ENCODE data around the gene F2. TPM values are rescaled to one million over a fixed set of nuclear protein-coding genes. Genes with fewer than 3 reads are reported as not detected.

Gene F2
- total RNA-seq = not detected

DNA sequence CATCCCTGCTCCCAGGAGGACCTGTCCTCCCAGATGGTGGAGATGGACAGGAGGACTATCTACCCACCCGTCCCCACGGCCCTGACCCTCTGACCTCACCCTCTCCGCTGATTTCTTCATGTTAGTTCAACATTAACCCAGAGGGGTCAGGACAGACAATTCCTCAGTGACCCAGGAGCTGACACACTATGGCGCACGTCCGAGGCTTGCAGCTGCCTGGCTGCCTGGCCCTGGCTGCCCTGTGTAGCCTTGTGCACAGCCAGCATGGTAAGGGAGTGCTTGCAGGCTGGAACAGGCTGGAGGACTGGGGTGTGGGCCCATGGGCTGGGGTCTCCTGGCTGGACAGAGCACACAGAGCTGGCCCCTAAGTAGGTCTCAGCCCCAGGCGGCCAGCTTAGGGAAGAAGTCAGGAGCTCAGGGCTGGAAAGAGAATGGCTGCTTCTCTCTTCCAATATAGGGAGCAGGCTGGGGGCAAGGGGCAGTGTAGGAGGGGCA, at the start of gene F2:
Gene F2 (plus strand): TSS at position 166 of the 495 bp plus-strand sequence. CDS start 23 bp downstream, at position 189.

DNA sequence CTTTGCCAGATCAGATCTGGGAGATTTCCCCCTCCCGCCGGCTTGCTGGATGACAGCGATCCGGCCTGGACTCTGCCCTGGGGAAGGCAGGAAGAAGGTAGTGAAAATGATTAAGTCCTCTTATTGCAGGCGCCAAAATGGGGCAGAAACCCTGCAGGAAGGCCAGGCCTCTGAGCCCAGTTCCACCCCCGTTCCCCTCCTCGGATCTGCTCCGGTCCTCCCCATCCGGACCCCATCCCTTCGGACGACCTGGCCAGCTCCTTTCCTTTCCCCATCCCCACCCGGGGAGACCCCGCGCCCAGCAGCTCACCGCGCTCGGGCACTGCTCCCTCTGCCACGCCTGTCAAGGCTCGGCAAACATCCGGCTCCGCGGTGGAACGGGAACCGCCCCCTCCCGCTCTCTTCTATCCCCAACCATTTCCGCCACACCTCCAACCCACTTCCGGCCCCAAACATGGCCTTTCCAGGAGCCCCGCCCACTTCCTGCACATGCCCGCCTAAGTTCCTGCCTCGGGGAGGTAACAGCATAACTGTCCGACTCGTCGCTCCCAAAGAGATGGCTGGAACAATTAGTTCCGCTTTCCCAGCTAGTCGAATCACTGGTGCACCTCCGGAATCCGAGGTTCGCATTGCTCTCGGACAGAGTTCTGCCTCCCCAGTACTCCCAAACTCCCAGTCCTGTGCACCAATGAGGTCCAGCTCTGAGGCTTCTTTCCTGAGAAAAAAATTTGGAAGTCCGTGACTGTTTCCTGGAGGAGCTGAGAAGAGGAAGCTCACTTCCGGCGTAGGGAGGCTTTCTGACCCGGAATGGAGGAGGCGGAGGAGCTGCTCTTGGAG, 18.6 kb upstream of the F2 start, which contains the start of the genes ARHGAP1 and ZNF408:
Gene ARHGAP1 (minus strand): TSS at position 379 of the 837 bp plus-strand sequence. CDS start 4,512 bp downstream, outside the sequence.
Gene ZNF408 (plus strand): TSS at position 791 of the 837 bp plus-strand sequence. CDS start 17 bp downstream, at position 808.

Small RNA genes within 50 kb of the gene (small RNA-seq; reads per million reads assigned to genes)
- gene MIR5582 (5.2 to 7.7 reads per million in 2 donors), gene RF00573 (0 reads per million in 2 donors), gene SNORD67 (561 to 724 reads per million in 2 donors)

Other genes with a start within 250 kb of the F2 start
- 10 to 100 TPM; 42.0 to 47.6 TPM for gene AMBRA1, start 125.2 kb upstream of the F2 start, total RNA-seq
- gene HARBI1, start 102.0 kb upstream of the F2 start, total RNA-seq = 1 to 10 TPM; 5.7 to 7.2 TPM
- gene ATG13, start 101.7 kb upstream of the F2 start, total RNA-seq = 10 to 100 TPM; 39.3 to 52.3 TPM
- gene ARHGAP1, start 18.6 kb upstream of the F2 start, total RNA-seq = 10 to 100 TPM; 28.3 to 34.1 TPM
- gene ZNF408, start 18.2 kb upstream of the F2 start, total RNA-seq = 1 to 10 TPM; 6.2 to 8.3 TPM
- 10 to 100 TPM; 73.0 to 95.6 TPM for gene CKAP5, start 127.1 kb downstream of the F2 start, total RNA-seq
- gene LRP4, start 199.3 kb downstream of the F2 start, total RNA-seq = 1 to 10 TPM; 2.4 to 2.7 TPM
- 10 to 100 TPM; 19.3 to 22.3 TPM for gene CSTPP1, start 217.5 kb downstream of the F2 start, total RNA-seq